ENCODE data around the gene NF2.

NF2 gene

DNA sequence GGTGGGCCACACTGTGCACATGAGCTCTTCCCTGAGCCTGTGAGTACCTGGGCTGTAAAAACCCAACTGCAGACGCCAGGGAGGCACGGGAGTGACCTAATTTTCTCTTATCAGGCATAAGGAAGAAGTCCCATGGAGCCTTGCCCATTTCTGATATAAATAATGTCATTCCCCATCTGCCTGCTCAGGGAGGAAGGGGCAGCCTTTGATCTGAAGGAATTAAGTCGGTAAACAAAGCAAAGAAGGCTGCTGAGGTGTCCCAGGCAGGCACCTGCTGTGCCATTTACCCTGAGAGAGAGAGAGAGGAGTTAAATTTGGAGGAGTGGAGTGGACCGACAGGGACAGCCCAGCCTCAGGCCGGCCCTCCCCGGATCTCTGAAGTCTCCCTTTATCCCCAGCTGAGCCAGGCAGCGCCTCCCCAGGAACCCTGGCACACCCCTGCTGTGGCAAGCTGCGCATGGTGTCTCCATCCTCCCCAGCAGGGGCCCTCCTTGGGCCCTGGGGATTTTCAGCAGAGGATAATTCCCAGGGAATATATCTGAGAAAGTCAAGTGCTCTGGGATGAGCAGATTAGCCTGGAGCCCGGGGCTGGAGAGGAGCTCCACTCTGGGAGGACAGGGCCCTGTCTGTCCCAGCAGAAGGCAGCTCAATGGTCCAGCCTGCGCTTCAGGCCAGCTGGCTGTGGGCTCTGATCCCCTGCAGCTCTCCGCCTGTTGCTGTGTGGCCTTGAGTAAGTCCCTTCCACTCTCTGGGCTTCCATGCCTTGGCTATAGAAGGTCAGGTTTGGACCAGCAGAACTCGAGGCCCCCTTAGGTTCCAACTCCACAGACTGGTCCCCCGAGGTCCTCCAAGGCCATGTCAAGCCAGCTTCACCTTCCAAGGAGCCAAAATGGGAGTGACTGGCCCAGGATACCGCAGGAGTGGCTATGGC is 98.8 kb downstream of the NF2 start:
- peak; percentile 22 for DNase-seq (ENCODE audit: low spot score)

GRCh38 chr22:29702931-29703501 is 99.6 kb downstream of the NF2 start:
- DNase-seq (ENCODE audit: low spot score) = no peak

GRCh38 chr22:29703569-29704195 is 100.2 kb downstream of the NF2 start:
- DNase-seq (ENCODE audit: low spot score) = no peak

GRCh38 chr22:29704528-29705285 is 101.3 kb downstream of the NF2 start:
- DNase-seq (ENCODE audit: low spot score) = no peak

- DNase-seq (ENCODE audit: low spot score) = no peak
These were observed 102.2 kb downstream of the NF2 start for GRCh38 chr22:29705651-29706050.

DNA sequence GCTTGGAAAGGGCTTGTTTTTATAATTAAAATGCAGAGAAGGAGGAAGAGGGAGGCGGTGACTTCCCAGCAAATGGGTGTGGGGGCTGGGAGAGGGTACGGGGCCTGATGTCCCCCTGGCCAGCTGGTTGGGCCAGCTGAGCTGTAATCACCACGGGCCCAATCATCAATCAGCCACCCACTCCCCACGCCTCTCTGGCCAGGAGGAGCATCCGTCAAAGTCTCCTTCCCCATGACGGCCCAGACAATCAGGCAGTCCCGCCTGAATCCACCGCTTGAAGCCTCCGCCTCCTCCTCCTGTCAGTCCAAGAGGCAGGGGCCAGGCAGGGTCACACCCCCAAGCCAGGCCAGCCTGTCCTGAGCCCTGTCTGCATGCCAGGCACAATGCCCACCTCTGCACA is 103.1 kb downstream of the NF2 start:
- no peak for DNase-seq (ENCODE audit: low spot score)

GRCh38 chr22:29707010-29707409 is 103.6 kb downstream of the NF2 start:
- DNase-seq (ENCODE audit: low spot score) = no peak

GRCh38 chr22:29707471-29707870 is 104.0 kb downstream of the NF2 start:
- DNase-seq (ENCODE audit: low spot score) = no peak

DNA sequence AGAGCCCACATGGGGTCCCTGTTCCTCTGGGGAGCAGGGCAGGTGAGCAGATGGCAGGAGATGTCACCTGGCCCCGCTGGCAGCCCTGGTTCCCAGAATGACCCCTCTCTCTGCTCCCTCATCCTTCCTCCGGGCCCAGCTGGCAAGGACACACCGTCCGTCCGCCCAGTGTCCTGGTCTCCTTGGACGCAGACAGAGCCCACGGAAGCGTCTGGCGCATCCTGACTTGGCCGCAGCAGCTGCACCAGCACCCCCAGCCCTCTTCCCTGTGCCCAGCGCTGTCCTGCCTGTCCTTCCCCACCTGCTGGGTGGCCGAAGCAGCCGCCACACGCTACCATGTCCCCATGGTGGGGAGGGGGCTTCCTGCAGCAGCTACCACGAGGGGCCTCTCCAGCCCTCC is 106.8 kb downstream of the NF2 start:
- no peak for DNase-seq (ENCODE audit: low spot score)

GRCh38 chr22:29710922-29711593 is 107.6 kb downstream of the NF2 start:
- no peak for DNase-seq (ENCODE audit: low spot score)

DNA sequence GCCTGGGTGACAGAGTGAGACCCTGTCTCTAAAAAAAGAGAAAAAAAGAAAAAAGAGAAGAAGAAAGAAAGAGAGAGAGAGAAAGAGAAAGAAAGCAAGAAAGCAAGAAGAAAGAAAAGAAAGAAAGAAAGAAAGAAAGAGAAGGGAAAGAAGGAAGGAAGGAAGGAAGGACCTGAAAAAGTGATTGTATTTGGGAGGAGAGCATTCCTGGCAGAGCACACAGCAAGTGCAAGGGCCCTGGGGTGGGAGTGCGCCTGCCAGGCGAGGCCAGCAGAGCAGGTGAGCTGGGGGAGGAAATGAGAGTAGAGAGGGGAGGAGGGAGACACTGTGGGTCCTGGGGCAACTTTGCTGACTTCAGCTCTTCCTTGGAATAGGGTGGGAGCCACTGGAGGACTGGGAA is 108.7 kb downstream of the NF2 start:
- no peak for DNase-seq (ENCODE audit: low spot score)

DNA sequence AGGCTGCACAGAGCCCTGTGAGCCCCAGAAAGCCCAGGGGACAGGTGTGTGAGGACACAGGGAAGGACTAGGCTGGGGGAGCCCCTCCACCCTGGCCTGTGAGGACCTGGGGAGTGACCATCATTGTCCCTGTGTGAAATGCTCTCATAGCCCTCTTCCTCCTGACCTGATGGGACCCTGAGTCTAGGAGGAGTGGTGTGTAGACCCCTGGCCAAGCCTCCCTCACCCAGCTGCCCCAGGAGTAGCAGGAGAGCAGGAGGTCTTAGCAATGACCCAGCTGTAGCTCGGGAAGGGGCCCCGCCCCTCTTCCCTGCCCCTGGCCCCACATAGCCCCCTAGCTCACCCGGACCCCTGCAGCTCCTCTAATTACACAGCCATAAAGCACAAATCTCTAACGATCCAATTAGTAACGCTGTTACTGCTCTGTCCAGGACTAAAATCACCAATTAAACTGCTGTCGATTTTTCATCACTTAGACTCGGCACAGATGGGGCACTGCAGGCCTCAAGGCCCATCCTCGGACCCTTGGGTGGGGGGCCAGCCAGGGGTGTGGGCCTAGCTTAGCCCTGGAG is 109.8 kb downstream of the NF2 start:
- DNase-seq (ENCODE audit: low spot score) = no peak

- no peak for DNase-seq (ENCODE audit: low spot score)
These were observed 111.8 kb downstream of the NF2 start for GRCh38 chr22:29715240-29715639.

DNA sequence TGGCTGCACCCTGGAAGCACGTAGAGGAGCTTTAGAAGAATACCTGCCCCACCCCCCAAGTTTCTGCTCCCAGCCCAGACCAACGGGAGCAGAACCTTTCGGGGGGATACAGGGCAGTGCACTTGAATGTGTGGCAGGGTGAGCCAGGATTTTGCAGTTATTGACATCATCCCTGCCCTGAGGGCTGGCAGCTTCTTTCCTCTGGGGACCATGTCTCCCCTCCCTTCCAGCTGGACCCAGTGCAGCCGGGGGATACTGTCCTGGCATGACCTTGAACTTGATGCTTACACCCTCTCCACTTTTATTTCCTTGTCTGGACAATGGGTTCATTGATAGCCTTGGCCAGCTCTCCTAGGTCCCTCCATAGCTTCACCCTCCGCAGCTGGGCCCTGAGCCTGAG is 112.3 kb downstream of the NF2 start:
- DNase-seq (ENCODE audit: low spot score) = no peak

- peak; percentile 69 for DNase-seq (ENCODE audit: low spot score)
These were observed 113.5 kb downstream of the NF2 start for GRCh38 chr22:29716814-29717545.

- no peak for DNase-seq (ENCODE audit: low spot score)
These were observed 114.4 kb downstream of the NF2 start for GRCh38 chr22:29717789-29718188.

GRCh38 chr22:29718949-29719898 is 115.8 kb downstream of the NF2 start:
- no peak for DNase-seq (ENCODE audit: low spot score)

- DNase-seq (ENCODE audit: low spot score) = no peak
These were observed 116.6 kb downstream of the NF2 start, which contains the start of gene CABP7 for GRCh38 chr22:29719899-29720645. CABP7 (plus strand) TSS chr22:29720003; CDS start chr22:29720425, 422 bp downstream.
